Measurements from ENCODE around the gene AMIGO3.
A peak's percentile ranks its signal among the peaks of the same experiment; 100 is the strongest.

AMIGO3 gene

DNA sequence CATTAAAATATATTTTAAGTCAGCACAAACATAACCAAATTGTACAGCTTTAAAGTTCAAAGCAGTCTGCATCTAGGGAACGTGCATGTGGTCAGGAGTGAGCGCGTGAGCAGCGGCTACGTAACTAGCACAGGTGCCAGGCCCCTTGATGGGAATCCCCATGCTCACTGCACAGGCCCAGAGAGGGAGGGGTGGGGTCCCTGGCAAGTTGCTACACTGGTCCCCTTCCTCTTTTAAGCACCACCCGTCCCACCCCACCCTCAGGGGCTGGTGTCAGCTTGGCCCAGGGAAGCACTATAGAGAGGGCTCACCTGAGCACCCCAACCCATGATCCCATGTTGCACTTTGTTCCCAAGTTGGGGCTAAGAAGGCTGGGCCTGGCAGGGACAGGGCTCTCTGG, 5.1 kb upstream of the AMIGO3 start:
- no peak for DNase-seq (ENCODE audit: low read depth in 3 of 3)

DNA sequence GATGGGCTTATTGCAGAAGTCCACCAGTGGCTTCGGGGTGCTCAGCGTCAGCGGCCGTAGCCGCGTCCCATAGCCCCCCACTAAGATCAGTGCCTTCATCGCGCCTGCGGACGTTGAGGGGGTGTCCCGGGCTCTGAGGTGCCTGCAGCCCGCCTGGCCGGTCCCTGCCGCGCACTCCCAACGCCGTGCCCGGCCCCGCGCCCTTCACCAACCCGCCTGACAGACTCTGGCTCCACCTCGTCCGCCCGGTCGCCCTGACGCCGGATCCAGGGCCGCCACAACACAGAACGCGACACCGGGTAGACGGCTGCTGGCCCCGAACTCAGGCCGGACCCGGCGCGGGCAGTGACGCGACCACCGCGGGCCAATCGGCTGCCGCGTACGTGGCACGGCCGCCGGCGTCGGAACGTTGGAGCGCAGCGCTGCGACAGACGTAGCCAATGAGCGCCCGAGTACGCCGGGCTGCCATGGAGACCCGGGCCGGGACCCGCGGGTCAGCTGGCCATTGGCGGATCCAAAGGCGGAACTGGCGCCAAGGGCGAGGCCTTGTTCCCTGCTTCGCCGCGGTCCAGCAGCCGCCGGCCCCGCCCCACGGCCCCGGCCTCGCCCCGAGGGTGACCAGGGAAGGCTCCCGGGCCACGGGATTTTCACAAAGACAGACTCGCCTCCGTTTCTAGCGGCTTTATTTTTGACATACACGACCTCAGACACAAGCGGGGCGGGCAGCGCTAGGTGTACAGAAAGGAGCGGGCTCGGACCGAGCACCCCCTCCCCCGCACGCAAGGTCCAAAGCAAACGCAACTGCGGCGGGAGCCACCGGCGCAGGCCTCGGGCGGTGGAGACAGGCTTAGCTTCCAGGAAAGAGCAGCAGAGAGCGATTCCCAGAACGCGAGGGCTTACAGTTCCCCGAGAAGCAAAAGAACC, 4.4 kb upstream of the AMIGO3 start, which contains the start of gene GMPPB:
TSS of gene GMPPB (minus strand) at position 324 of the 924 bp plus-strand sequence. CDS start at position 99, 225 bp downstream.
- DNase-seq (ENCODE audit: low read depth in 3 of 3), result peak; percentile 79 to 85 (median 80)

DNA sequence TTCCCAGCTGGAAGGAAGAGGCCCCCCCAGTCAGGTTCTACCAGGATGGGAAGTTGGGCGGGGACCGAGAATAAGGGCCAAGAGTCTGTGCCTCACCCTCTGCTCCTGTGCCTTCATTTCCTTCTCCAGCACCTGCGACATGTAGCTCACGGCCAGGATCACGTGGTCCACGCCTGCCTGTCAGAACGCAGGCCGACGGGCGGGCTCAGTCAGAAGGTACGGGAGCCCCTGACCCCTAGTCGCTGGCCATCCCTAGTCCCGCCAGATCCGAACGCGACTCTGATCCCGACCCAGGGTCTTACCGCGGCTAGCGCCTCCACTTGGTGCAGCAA, 3.8 kb upstream of the AMIGO3 start:
- DNase-seq (ENCODE audit: low read depth in 3 of 3), result peak in 2 of 3 experiments; percentile 28 to 32

DNA sequence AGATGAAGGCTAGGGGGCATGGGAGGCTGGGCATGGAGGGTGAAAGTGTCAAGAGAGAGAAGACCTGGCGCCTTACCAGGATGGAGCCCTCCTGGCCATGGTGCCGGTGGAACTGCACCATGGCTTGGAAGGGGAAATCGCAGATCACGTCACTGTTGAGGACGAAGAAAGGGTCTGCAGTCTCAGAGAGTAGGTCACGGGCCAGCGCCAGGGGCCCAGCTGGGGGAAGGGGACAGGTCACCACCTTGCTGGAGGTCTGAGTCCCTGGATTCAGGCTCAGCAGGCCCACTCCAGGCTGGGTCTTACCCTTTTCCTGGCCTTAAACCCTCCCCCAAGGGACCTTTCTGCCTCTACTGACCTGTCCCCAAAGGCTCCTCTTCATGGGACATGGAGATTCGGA, 3.4 kb upstream of the AMIGO3 start:
- no peak for DNase-seq (ENCODE audit: low read depth in 3 of 3)

DNA sequence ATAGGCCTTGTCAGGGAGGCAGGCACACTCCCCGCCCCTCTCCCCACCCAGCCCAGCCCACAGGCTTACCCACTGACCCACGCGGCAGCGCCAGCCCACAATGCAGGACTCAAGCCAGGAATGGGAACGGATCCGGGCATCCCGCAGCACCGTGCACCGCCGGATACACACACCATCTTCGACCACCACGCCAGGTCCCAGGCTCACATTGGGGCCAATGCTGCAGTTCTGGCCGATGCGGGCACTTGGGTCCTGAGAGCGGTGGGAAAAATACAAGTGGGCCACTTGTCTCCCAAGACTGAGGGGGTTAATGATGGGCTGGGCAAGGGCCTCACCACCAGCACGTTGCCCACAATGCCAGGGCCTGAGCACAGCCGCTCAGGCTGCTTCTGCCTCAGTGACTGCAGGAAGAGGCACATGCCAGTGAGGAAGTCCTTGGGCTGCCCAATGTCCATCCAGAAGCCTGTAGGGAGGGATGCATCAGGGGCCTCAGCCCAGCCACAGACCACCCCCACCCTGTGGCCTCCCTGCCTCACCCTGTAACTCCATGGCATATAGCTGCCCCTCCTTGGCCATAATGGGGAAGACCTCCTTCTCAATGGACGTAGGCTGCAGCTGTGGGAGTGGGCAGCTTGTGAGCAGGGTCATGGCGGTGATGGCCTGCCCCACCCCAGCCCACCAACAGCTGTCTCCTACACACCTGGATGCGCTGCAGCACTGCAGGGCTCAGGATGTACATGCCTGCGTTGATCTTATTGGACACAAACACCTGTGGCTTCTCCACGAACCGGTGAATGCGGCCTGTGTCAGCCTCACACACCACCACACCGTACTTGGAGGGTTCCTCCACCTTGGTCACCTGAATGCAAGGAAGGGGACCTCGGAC, 2.7 kb upstream of the AMIGO3 start:
- DNase-seq (ENCODE audit: low read depth in 3 of 3), result no peak

DNA sequence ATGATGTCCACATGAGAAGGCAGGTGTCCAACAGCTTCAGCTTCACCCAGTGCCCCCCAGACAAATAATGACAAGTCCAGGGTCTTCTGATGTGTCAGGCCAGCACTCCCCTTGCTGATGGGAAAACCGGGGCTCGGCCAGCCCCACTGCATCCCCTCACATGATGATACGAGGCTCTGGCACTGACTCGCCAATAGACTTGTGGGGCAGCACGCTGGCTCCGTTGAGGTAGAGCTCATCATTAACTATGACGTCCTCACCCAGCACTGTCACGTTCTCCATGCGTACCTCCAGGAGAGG, 2.1 kb upstream of the AMIGO3 start:
- no peak for DNase-seq (ENCODE audit: low read depth in 3 of 3)

DNA sequence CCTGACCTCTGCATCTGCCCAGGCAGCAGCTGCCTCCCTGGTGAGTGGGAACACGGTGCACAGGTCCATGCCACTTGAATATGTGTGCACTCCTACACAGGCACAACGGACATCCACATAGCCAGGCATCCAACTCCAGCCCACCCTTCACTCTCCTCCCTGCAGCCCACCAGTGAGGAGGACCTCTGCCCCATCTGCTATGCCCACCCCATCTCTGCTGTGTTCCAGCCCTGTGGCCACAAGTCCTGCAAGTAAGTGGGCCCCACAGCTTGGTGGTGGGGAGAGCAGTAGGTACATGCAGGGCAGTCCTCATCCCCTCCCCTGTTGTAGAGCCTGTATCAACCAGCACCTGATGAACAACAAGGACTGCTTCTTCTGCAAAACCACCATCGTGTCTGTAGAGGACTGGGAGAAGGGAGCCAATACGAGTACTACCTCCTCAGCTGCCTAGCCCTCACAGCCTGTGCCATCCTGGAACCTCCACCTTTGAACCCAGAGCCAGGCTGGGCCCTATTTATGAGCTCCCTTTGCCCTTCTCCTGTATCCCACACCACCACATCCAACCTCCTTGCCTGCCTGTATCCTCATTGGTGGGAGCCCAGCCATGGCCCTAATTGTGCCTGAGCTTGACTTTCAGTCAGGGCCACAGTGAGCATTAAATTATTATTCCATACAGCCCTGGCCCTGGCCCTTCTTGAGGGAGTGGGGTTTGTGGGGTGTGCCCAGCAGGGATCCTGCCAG, 1.5 kb upstream of the AMIGO3 start:
- no peak for DNase-seq (ENCODE audit: low read depth in 3 of 3)

DNA sequence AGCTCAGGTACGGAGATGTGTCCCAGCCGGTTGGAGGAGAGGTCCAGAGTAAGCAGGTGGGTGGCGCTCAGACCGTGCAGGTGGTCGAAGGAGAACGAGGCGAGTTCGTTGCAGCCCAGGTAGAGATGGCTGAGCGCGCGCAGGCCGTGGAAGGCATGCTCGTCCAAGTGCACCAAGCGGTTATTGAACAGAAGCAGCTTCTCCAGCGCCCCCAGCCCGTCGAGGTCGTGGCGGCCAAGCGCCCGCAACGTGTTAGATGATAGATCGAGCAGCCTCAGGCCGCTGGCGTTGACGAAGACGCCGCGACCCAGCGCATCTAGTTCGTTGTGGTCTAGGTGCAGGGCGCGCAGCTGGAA, 648 bp downstream of the AMIGO3 start:
- DNase-seq (ENCODE audit: low read depth in 3 of 3), result no peak

DNA sequence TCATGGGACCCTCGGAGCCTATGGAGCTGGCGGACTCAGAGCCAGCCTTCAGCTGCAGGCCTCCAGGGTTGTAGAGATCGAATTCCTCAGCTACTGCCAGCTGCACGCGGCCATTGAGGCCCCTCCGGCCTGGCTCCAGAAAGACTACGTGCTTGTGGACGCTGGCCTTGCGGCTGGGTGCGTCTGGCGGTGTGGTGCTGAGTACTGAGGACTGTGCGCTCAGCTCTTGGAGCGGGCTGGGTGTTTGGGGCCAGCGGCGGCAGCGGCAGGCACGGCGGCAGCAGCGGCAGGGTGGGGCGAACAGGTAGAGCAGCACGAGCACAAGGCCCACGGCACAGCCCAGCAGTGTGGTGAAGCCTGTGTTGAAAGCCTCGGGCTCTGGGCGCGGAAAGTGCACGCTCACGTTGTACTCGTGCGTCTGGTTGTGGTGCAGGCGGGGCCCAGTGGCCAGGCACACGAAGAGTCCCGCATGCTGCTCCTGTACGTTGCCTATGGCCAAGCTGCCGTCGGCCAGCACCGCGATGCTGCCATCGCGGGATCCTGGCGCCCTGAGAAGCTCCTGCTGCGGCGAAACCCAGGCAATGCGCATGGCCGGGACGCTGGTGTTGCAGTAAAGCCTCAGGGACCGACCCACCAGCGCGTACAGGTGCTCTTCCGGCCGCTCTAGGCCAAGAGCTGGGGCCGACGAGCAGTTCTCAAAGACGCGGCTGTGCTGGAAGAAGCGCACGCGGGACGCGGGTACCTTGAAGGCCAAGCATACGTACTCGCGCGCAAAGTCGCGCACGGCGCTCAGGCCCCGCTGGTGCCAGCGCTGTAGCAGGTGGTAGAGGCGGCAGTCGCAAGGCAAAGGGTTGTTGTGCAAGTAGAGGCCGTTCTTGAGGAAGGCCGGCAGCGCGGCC, 1.3 kb downstream of the AMIGO3 start:
- no peak for DNase-seq (ENCODE audit: low read depth in 3 of 3)

DNA sequence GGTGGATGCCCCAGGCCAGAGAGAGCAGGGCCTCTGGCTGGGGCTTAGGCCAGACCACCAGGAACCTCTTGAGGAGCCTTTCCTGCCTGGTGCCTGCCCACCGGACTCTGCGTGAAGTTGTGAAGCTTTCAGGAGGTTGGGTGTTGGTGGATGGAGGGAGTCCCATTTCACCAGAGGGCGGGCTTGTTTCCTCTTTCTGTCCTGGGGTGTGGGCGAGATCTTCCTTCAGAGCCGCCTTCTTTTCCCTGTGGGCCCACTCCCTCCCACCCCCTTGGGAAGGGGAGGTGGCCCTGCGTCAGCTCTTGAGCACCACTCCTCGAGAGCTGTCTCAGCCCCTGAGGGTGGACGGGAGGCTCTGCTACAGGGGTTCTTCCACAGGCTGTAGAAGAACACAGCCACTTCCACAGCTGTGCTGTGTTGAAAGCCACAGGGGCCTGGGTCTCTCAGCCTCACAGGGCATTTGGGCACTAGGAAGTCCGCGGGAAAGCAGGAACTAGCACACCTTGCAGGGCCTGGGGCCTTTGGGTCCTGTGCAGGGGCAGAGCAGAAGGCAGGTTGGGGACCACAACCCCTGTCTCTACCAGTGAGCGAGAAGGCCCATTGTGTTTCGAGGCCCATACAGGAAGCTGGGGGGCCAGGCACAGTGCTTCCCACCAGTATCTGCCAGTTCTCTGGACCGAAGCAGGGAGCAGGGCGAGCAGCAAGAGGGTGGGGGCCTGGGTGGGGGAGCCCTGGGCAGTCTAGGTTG, 2.1 kb downstream of the AMIGO3 start:
- DNase-seq (ENCODE audit: low read depth in 3 of 3), result no peak

DNA sequence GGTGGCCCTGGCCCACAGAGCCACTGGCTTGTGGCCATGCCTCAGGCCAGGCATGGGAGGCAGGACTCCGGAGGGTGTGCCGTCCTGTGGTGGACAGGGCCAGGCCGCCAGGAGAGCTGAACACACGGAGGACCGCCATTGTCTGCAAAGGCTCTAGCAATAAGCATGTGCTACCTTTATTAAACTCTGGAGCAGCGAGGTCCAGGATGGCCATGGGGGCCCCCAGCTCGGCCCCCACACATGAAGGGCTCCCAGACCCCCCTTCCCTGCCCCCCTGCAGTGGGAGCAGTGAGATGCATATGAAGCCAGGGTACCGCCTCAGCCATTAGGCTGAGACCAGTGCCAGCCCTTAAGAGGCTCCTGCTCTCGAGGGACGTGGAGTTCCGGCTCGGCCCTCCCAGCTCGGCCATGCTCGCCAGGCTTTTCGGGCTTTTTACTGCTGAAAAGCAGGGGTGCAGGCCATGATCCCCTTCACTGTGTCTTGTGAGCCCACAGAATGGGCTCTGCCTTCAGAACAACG, 2.7 kb downstream of the AMIGO3 start:
- no peak for DNase-seq (ENCODE audit: low read depth in 3 of 3)

DNA sequence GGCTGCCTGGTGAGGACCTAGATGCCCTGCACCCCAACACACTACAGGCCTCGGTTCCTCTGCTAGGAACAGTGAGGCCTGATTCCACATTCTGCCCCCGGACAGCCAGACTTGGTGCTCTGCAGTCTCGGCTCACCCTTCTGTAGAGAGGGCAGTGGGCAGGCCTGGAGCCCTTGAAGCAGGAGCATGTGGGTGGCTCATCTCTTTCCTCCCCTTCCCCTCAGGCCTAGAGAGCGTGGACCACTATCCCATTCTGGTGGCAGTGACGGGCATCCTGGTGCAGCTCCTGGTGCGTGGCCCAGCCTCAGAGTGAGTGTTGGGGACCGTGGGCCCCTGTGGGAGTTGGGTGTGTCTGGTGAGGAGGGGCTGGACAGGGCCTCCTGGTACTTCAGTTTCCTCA, 3.3 kb downstream of the AMIGO3 start:
- DNase-seq (ENCODE audit: low read depth in 3 of 3), result no peak

DNA sequence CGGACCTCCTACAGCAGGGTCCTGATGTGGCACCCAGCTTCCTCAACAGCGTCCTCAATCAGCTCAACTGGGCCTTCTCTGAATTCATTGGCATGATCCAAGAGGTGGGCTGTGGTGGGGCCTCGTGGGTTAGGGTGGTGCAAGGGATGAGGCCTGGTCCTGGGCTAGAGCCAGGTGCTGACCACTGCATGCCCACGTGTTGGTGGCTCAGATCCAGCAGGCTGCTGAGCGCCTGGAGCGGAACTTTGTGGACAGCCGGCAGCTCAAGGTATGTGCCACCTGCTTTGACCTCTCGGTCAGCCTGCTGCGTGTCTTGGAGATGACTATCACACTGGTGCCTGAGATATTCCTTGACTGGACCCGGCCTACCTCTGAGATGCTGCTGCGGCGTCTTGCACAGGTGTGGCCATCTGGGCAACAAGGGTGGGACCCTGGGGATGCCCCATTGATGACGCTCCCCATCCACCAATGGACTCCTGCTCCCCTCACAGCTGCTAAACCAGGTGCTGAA, 3.8 kb downstream of the AMIGO3 start:
- DNase-seq (ENCODE audit: low read depth in 3 of 3), result no peak

DNA sequence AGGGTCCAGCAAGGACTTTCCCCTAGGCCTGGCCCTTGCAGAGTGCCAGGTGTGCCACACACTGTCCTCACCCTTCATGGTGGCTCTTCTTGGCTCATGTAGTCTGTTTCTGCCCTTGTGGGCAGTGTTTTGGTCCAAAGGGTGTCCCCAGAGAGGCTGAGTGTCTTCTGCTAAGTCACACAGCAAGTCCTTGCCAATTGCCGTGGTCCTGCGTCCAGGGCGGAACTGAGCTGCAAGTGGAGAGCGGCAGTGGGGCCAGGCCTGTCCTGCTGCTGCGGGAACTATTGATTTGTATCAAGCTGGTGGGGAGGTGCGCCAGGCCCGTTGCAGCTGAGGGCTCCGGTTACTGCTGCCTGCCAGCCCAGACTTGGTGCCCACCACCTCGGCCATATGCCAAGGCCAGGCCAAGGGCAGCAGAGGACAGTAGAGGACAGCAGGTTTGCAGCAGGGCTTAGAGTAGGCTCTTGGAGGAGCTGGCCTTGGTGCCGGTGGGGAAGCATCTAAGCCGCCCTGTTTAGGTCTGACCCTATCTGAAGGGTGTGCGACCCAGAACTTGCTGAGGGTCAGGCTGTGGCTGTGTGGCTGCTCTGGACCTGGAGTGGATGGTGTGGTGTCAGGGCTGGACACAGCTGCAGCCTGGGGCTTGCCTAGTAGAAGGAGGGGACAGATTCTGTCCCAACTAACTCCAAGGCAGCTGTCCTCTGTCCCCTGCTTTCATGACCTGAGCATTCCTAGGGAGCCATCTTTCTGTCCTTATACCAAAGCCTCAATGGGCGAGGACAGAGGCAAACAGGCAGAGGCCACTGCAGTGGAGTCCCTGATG, 4.5 kb downstream of the AMIGO3 start:
- no peak for DNase-seq (ENCODE audit: low read depth in 3 of 3)

DNA sequence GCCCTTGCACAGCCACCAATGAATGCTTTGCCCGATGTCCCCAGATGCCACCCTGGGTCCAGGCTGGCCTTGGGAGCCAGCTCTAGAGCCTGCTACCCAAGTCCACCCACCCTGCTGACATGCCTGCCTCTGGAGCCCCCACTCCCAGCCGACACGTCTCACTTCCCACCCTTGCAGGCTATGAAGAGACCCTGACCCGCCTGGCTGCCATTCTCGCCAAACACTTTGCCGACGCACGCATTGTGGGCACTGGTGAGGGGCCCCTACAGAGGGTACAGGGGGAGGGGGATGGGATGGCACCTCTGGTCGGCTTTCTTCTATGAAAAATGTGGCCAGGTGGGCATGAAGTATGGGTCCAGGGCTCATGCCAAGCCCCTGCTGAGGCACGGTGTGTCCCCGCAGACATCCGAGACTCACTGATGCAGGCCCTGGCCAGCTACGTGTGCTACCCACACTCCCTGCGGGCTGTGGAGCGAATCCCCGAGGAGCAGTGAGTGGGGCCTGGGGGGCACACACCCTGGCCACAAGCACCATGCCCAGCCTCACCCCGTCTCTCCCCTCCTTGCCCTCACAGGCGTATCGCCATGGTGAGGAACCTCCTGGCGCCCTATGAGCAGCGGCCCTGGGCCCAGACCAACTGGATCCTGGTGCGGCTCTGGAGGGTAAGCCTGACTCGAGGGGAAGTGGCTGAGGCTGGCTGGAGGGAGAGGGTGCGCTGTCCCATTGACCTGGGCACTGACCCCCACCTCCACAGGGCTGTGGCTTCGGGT, 6.0 kb downstream of the AMIGO3 start:
- DNase-seq (ENCODE audit: low read depth in 3 of 3), result no peak

DNA sequence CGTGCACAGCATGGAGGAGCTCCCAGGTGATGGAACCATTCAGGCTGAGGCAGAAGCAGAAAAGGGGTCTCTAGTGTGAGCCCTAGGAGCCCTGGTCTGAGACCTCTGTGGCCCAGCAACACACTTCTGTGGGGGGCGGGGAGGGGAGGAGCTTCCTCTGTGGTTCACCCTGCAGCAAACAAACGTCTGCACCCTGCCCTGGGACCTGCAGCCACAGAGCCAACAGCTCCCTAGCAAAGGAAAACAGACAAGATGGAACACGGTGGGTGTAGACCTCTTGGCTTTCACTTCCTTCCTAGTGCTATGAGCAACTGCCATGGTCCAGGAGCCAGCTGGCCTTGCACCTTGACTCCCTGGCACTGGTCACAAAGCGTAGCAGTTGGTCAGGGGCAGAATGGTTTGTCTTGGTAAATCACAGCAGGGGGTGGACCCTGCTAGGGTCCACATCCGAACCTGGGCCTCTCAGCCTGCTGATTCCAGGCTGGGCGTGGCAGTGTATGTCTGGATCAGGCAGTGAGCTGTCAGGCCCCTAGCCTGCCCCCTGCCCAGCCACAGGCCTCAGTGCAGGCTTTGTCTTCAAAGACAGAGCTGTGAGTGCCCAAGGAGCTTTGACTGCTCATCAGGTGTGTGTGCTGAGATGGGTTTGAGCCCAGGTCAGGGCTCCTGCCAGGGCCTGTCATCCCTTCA, 6.7 kb downstream of the AMIGO3 start:
- DNase-seq (ENCODE audit: low read depth in 3 of 3), result no peak

DNA sequence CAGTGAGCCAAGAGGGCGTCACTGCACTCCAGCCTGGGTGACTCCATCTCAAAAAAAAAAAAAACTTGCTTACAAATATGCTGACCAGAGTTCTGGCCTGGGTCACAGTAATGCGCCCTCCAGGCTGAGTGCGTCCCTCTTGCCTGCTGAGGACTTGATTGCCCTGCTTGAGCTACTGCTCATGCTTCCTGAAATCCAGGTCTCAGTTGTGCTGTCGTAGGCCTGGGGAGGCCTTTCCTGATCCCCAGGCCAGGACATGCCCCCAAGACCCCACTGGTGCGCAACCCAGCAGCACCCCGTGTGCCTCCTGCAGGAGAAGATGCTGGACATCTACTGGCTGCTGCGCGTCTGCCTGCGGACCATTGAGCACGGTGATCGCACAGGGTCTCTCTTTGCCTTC, 7.3 kb downstream of the AMIGO3 start:
- DNase-seq (ENCODE audit: low read depth in 3 of 3), result no peak

DNA sequence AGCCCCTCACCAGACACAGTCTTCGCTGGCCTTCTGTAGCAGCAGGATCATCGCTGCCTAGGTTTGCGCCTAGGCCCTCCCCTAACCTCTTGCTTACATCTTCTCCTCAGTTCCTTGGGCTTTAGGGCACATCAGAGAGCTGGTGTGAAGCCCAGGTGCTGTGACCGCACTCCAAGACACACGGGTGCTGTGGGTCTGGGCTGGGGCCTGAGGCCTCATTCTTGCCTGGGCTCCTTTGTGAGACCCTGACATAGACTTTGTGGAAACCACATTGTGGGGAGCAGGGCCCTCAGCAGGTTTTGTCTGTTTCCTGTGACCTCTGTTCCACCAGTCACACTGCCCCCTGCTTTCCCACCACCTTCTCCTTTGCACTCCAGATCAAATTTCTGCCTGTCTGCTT, 8.0 kb downstream of the AMIGO3 start:
- no peak for DNase-seq (ENCODE audit: low read depth in 3 of 3)

Measured in stimulated activated CD4-positive, alpha-beta T cell treated with anti-CD3 and anti-CD28 coated beads, TNF-alpha, amount 100 ng/mL, for 4 hours (primary cell).